SK-N-SH treated with all-trans-retinoic acid at 6 μM for 48 hours (cell line): Measurements from ENCODE around the gene TNK1.
A peak's percentile ranks its signal among the peaks of the same experiment; 100 is the strongest.

Experiments used
- ATAC-seq: fragments of 200-7000 bp; cut with Tn5 transposase; 3 replicates; pipeline ENCODE4 v1.9.1; 2020; ENCODE audit warnings: mild to moderate bottlenecking, moderate library complexity
- ARNTL ChIP-seq: fragments of 450-650 bp; formaldehyde crosslinking; IDR thresholded peaks from 2 replicates; pipeline ENCODE4 v1.5.0; 2020; ENCODE audit warnings: low read depth, mild to moderate bottlenecking, moderate library complexity, borderline replicate concordance
- BACH2 ChIP-seq: fragments of 250-450 bp; sonication (Bioruptor Pico); IDR thresholded peaks from 2 replicates; pipeline ENCODE4 v1.9.0; 2021; ENCODE audit warnings: mild to moderate bottlenecking, borderline replicate concordance
- CREB5 ChIP-seq: fragments of 250-450 bp; sonication (Bioruptor Pico); IDR thresholded peaks from 2 replicates; pipeline ENCODE4 v1.5.1; 2020; ENCODE audit warnings: low read depth, mild to moderate bottlenecking, moderate library complexity
- CSDC2 ChIP-seq: fragments of 250-450 bp; sonication (Bioruptor Pico); IDR thresholded peaks from 2 replicates; pipeline ENCODE4 v1.5.0; 2020; ENCODE audit warnings: mild to moderate bottlenecking, moderate library complexity
- CSRNP3 ChIP-seq: fragments of 250-450 bp; sonication (Bioruptor Pico); IDR thresholded peaks from 2 replicates; pipeline ENCODE4 v1.5.1; 2021; ENCODE audit warnings: mild to moderate bottlenecking, moderate library complexity
- ESRRG ChIP-seq: fragments of 250-450 bp; sonication (Bioruptor Pico); IDR thresholded peaks from 2 replicates; pipeline ENCODE4 v1.6.1; 2021; ENCODE audit warnings: mild to moderate bottlenecking
- GLIS3 ChIP-seq: fragments of 250-450 bp; sonication (Bioruptor Pico); IDR thresholded peaks from 2 replicates; pipeline ENCODE4 v1.5.0; 2020; ENCODE audit warnings: mild to moderate bottlenecking, moderate library complexity
- ISL1 ChIP-seq: fragments of 250-450 bp; sonication (Bioruptor Pico); IDR thresholded peaks from 2 replicates; pipeline ENCODE4 v2.1.2; 2022; ENCODE audit warnings: mild to moderate bottlenecking, moderate library complexity
- OSR1 ChIP-seq: fragments of 250-450 bp; sonication (Bioruptor Pico); IDR thresholded peaks from 2 replicates; pipeline ENCODE4 v1.8.0; 2022; ENCODE audit warnings: moderate library complexity, mild to moderate bottlenecking, inconsistent platforms
- PATZ1 ChIP-seq: fragments of 250-450 bp; sonication (Bioruptor Pico); IDR thresholded peaks from 2 replicates; pipeline ENCODE4 v1.8.0; 2020; ENCODE audit warnings: mild to moderate bottlenecking, moderate library complexity, borderline replicate concordance
- POU6F1 ChIP-seq: fragments of 250-450 bp; sonication (Bioruptor Pico); IDR thresholded peaks from 2 replicates; pipeline ENCODE4 v1.8.0; 2021; ENCODE audit warnings: low read depth, mild to moderate bottlenecking, moderate library complexity, borderline replicate concordance
- PPARA ChIP-seq: fragments of 250-450 bp; sonication (Bioruptor Pico); IDR thresholded peaks from 2 replicates; pipeline ENCODE4 v1.5.0; 2020; ENCODE audit warnings: mild to moderate bottlenecking, borderline replicate concordance
- RARB ChIP-seq: fragments of 250-450 bp; sonication (Bioruptor Pico); IDR thresholded peaks from 2 replicates; pipeline ENCODE4 v1.8.0; 2021; ENCODE audit warnings: mild to moderate bottlenecking, moderate library complexity
- SNAI2 ChIP-seq: fragments of 250-450 bp; sonication (Bioruptor Pico); IDR thresholded peaks from 2 replicates; pipeline ENCODE4 v1.5.0; 2020; ENCODE audit warnings: mild to moderate bottlenecking, moderate library complexity
- TCF4 ChIP-seq: fragments of 250-450 bp; sonication (Bioruptor Pico); IDR thresholded peaks from 2 replicates; pipeline ENCODE4 v1.8.0; 2021; ENCODE audit warnings: mild to moderate bottlenecking, moderate library complexity, borderline replicate concordance
- TOX ChIP-seq: fragments of 250-450 bp; sonication (Bioruptor Pico); IDR thresholded peaks from 2 replicates; pipeline ENCODE4 v1.8.0; 2021; ENCODE audit warnings: mild to moderate bottlenecking, moderate library complexity, borderline replicate concordance
- TSHZ2 ChIP-seq: fragments of 250-450 bp; sonication (Bioruptor Pico); IDR thresholded peaks from 2 replicates; pipeline ENCODE4 v1.5.0; 2020; ENCODE audit warnings: mild to moderate bottlenecking, moderate library complexity
- ZC3H10 ChIP-seq: fragments of 250-450 bp; sonication (Bioruptor Pico); IDR thresholded peaks from 2 replicates; pipeline ENCODE4 v1.5.1; 2021; ENCODE audit warnings: mild to moderate bottlenecking, moderate library complexity
- ZFP3 ChIP-seq: fragments of 250-450 bp; sonication (Bioruptor Pico); IDR thresholded peaks from 2 replicates; pipeline ENCODE4 v1.5.0; 2020; ENCODE audit warnings: mild to moderate bottlenecking, moderate library complexity
- ZFP30 ChIP-seq: fragments of 450-650 bp; formaldehyde crosslinking; IDR thresholded peaks from 2 replicates; pipeline ENCODE4 v1.5.0; 2022; ENCODE audit warnings: mild to moderate bottlenecking, moderate library complexity
- ZNF565 ChIP-seq: fragments of 450-650 bp; formaldehyde crosslinking; conservative IDR thresholded peaks from 2 replicates; pipeline ENCODE4 v1.5.0; 2020; ENCODE audit warnings: low read depth, mild to moderate bottlenecking, moderate library complexity

TNK1 gene

GRCh38 chr17:7396147-7396546 lies 15.3 kb downstream of the TNK1 start:
- TF ChIP-seq PATZ1 (CRISPR knock-in tag), result no peak
- no peak for TF ChIP-seq ZC3H10
- no peak for TF ChIP-seq ISL1 (CRISPR knock-in tag)
- no peak for TF ChIP-seq CSRNP3 (CRISPR knock-in tag)
- TF ChIP-seq GLIS3 (CRISPR knock-in tag), result no peak
- no peak for TF ChIP-seq ZFP30 (CRISPR knock-in tag)
- TF ChIP-seq ARNTL, result no peak
- no peak for ATAC-seq

- ATAC-seq, result no peak
Measured at GRCh38 chr17:7398612-7399011, 17.7 kb downstream of the TNK1 start.

GRCh38 chr17:7403043-7403726 lies 22.3 kb downstream of the TNK1 start:
- peak; percentile 4 for ATAC-seq
- no peak for TF ChIP-seq PATZ1 (CRISPR knock-in tag)
- no peak for TF ChIP-seq POU6F1 (CRISPR knock-in tag)
- no peak for TF ChIP-seq GLIS3 (CRISPR knock-in tag)
- TF ChIP-seq ISL1 (CRISPR knock-in tag), result no peak
- TF ChIP-seq TSHZ2 (CRISPR knock-in tag), result no peak
- TF ChIP-seq CREB5 (CRISPR knock-in tag), result no peak
- TF ChIP-seq ARNTL, result no peak
- no peak for TF ChIP-seq ZNF565 (CRISPR knock-in tag)
- no peak for TF ChIP-seq ESRRG
- no peak for TF ChIP-seq TOX (CRISPR knock-in tag)

More at GRCh38 chr17:7398612-7399011, 17.7 kb downstream of the TNK1 start:
- TF ChIP-seq ZFP3 (CRISPR knock-in tag), result no peak
- TF ChIP-seq RARB, result no peak
- TF ChIP-seq ESRRG, result no peak
- TF ChIP-seq SNAI2, result no peak
- TF ChIP-seq BACH2, result no peak

- peak; percentile 67 for ATAC-seq
- TF ChIP-seq GLIS3 (CRISPR knock-in tag) (no peak), PPARA (CRISPR knock-in tag) (no peak), OSR1 (CRISPR knock-in tag) (no peak), POU6F1 (CRISPR knock-in tag) (no peak), CSRNP3 (CRISPR knock-in tag) (no peak), ZFP3 (CRISPR knock-in tag) (no peak), TOX (CRISPR knock-in tag) (no peak), TCF4 (no peak), ISL1 (CRISPR knock-in tag) (no peak), ESRRG (no peak), ZC3H10 (no peak), CSDC2 (no peak)
Measured at GRCh38 chr17:7403727-7403976, 22.8 kb downstream of the TNK1 start.
